PC-3 (cell line): Measurements from ENCODE around the gene PCDH1. TPM values are rescaled to one million over a fixed set of nuclear protein-coding genes. Genes with fewer than 3 reads are reported as not detected.
A peak's percentile ranks its signal among the peaks of the same experiment; 100 is the strongest.

Experiments
- ATAC-seq: fragments of 200-7000 bp; cut with Tn5 transposase; 2 replicates; pipeline ENCODE4 v1.9.1; 2020; ENCODE audit warnings: mild to moderate bottlenecking, moderate library complexity
- BruUV-seq: library from RNA; stranded (reverse); fragments of 400-500 nt; replicated peaks from 2 replicates; lab custom pipeline; 2021; lab: Mats Ljungman, UMichigan
- CTCF ChIA-PET: fragments of 300-600 bp; sonication (Branson Sonifier 250); formaldehyde crosslinking; loops from one replicate; lab custom pipeline; 2022; ENCODE audit warnings: antibody characterized with exemption; lab: Charles Lee
- POLR2A ChIA-PET: fragments of 300-600 bp; sonication (Branson Sonifier 250); formaldehyde crosslinking; loops from one replicate; lab custom pipeline; 2022; ENCODE audit warnings: antibody characterized with exemption; ENCODE audit not compliant: unreplicated experiment; lab: Charles Lee
- DNase-seq: peaks from one replicate; pipeline ENCODE4 v3.0.0-alpha.2; 2015
- H2AFZ ChIP-seq: fragments of 300-600 bp; sonication (generic); 2 replicates; pipeline ENCODE4 v1.6.0; 2016; ENCODE audit warnings: antibody characterized with exemption, low read length
- H3F3A ChIP-seq: fragments of 300-600 bp; sonication (generic); one replicate; pipeline ENCODE4 v1.6.0; 2017; ENCODE audit warnings: antibody characterized with exemption, low read length, control low read depth, mild to moderate bottlenecking; ENCODE audit not compliant: unreplicated experiment
- H3K27ac ChIP-seq: fragments of 300-600 bp; sonication (generic); 2 replicates; pipeline ENCODE4 v1.5.1; 2016; ENCODE audit warnings: mild to moderate bottlenecking, low read length
- H3K27me3 ChIP-seq: fragments of 300-600 bp; sonication (generic); 2 replicates; pipeline ENCODE4 v1.6.1; 2016; ENCODE audit warnings: low read length, mixed read lengths
- H3K36me3 ChIP-seq: fragments of 300-600 bp; sonication (generic); 2 replicates; pipeline ENCODE4 v1.6.1; 2016; ENCODE audit warnings: low read depth, mixed run types, low read length, mixed read lengths
- H3K4me1 ChIP-seq: fragments of 300-600 bp; sonication (generic); 2 replicates; pipeline ENCODE4 v1.5.1; 2016; ENCODE audit warnings: low read length; ENCODE audit not compliant: insufficient read depth
- H3K4me2 ChIP-seq: fragments of 300-600 bp; sonication (generic); 2 replicates; pipeline ENCODE4 v1.6.0; 2016; ENCODE audit warnings: low read length
- H3K4me3 ChIP-seq: fragments of 300-600 bp; sonication (generic); 2 replicates; pipeline ENCODE4 v1.5.1; 2016; ENCODE audit warnings: mild to moderate bottlenecking, low read length, mixed read lengths
- H3K79me2 ChIP-seq: fragments of 300-600 bp; sonication (generic); 2 replicates; pipeline ENCODE4 v1.6.1; 2017; ENCODE audit warnings: low read length, mixed read lengths
- H3K9ac ChIP-seq: fragments of 300-600 bp; sonication (generic); 2 replicates; pipeline ENCODE4 v1.6.0; 2016; ENCODE audit warnings: mild to moderate bottlenecking, low read length
- H3K9me2 ChIP-seq: fragments of 300-600 bp; sonication (generic); replicated peaks from 2 replicates; pipeline ENCODE4 v1.6.1; 2016; ENCODE audit warnings: mixed run types, low read length, mixed read lengths
- H3K9me3 ChIP-seq: fragments of 300-600 bp; sonication (generic); 2 replicates; pipeline ENCODE4 v1.6.1; 2016; ENCODE audit warnings: low read length, mixed read lengths
- H4K20me1 ChIP-seq: fragments of 300-600 bp; sonication (generic); 2 replicates; pipeline ENCODE4 v1.6.1; 2016; ENCODE audit warnings: low read length, mixed read lengths
- CTCF ChIP-seq: fragments of 300-600 bp; sonication (generic); conservative IDR thresholded peaks from 2 replicates; pipeline ENCODE4 v1.5.1; 2017; ENCODE audit warnings: antibody characterized with exemption, low read depth, mild to moderate bottlenecking, low read length
- EZH2 ChIP-seq: fragments of 300-600 bp; sonication (generic); IDR thresholded peaks from one replicate; pipeline ENCODE4 v1.6.1; 2017; ENCODE audit warnings: antibody characterized with exemption, mild to moderate bottlenecking, low read length; ENCODE audit not compliant: unreplicated experiment
- EZH2phosphoT487 ChIP-seq: fragments of 300-600 bp; sonication (generic); IDR thresholded peaks from 2 replicates; pipeline ENCODE4 v1.6.1; 2018; ENCODE audit warnings: mild to moderate bottlenecking, antibody characterized with exemption, low read length, borderline replicate concordance
- intact Hi-C: fragments of 100-400 bp; cut with micrococcal nuclease; formaldehyde crosslinking; loops from 2 replicates; pipeline ENCODE4 v1.9.0; 2023
- total RNA-seq: library from RNA; depleted of rRNA; stranded (reverse); fragments of >200 nt; gene quantifications from 2 replicates; pipeline ENCODE4 v1.2.3, GENCODE V29; 2014

The PCDH1 gene
- total RNA-seq, 1 experiment from 2014 or later: 55.8 TPM

DNA sequence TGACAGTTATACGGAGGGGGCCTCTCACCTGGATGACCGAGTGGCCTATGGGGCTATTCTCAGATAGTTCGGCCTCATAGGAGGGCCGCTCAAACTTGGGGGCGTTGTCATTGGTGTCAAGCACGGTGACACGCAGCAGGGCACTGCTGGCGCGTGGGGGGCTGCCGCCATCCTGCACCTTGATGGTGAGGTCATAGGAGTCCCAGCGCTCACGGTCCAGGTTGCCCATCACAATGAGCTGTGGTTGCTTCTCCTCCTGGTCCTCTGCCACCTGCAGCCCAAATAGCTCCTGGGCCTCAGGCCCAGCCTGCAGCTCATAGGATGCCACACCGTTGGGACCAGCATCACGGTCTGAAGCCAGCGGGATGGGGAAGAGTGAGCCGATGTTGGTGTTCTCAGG is 9.7 kb downstream of the PCDH1 start:
- Histone ChIP-seq H3K9me3 (no peaks in the 10 kb centered on the region), H3K9ac (no peak overlapping the region), H3K27me3 (no peaks in the 10 kb centered on the region), H3K27ac (no peak overlapping the region), H2AFZ (no peak overlapping the region), H3K4me3 (no peak overlapping the region), H3F3A (no peaks in the 10 kb centered on the region), H3K9me2 (no peaks in the 10 kb centered on the region), H3K36me3 (peaks cover 16% of the 10 kb centered on the region), H4K20me1 (no peaks in the 10 kb centered on the region), H3K4me1 (peaks cover 43% of the 10 kb centered on the region), H3K79me2 (peaks cover 46% of the 10 kb centered on the region), H3K4me2 (no peak overlapping the region)
- POLR2A ChIA-PET: no interaction called here
- ATAC-seq: no peak
- TF ChIP-seq EZH2phosphoT487 (no peak), CTCF (no peak), EZH2 (no peak)
- no peak for DNase-seq
- CTCF ChIA-PET: no interaction called here
- intact Hi-C loops: no loop called here
- BruUV-seq: TSS peak; percentile 7

- Histone ChIP-seq H4K20me1 (no peaks in the 10 kb centered on the region), H3K4me1 (peaks cover 43% of the 10 kb centered on the region), H3K9me2 (no peaks in the 10 kb centered on the region), H3K27me3 (no peaks in the 10 kb centered on the region), H3K4me2 (no peak overlapping the region), H2AFZ (no peak overlapping the region), H3F3A (no peaks in the 10 kb centered on the region), H3K79me2 (peaks cover 42% of the 10 kb centered on the region), H3K4me3 (no peak overlapping the region), H3K9me3 (no peaks in the 10 kb centered on the region), H3K27ac (0 out of 2 replicates have a peak overlapping the region, but pooled peaks have one; percentile 95), H3K9ac (no peak overlapping the region), H3K36me3 (peaks cover 16% of the 10 kb centered on the region)
- ChIA-PET POLR2A (no interaction called here), CTCF (no interaction called here)
- ATAC-seq (no peak), DNase-seq (no peak)
- TF ChIP-seq EZH2 (no peak), EZH2phosphoT487 (no peak), CTCF (no peak)
- intact Hi-C loops: loop anchor here (2.0 kb wide), 1 partner anchor 19 kb away; no protein-coding TSS in a partner anchor
- no TSS peak for BruUV-seq
These were observed 10.6 kb downstream of the PCDH1 start for GRCh38 chr5:141867651-141868050.

DNA sequence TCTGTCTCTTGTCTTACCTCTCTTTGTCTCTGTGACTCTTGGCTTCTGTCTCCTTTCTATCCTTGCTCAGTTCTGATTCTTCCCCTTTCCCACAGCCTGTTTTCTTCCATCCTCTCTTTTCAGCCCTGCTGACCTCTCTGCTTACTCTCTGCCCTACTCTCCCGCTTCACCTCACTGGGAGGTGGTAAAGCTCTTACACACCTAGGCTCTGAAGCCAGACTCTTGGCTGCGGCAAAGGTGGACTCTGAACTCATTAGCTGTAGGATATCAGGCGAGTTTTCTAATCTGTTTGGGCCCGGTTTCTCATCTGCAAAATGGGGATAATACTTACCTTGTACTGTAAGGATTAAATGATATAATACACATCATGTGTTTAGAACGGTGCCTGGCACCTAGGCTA is 11.1 kb downstream of the PCDH1 start:
- no peaks in the 10 kb centered on the region for H3K9me2 ChIP-seq
- no peak for TF ChIP-seq EZH2
- TF ChIP-seq CTCF: no peak
- no peak for TF ChIP-seq EZH2phosphoT487
- H3K36me3 ChIP-seq: peaks cover 16% of the 10 kb centered on the region
- POLR2A ChIA-PET: no interaction called here
- peaks cover 43% of the 10 kb centered on the region for H3K4me1 ChIP-seq
- H3K4me3 ChIP-seq: no peak overlapping the region
- H3K4me2 ChIP-seq: no peak overlapping the region
- ATAC-seq: no peak
- H3K9ac ChIP-seq: peak overlapping the region; percentile 70; the same call in 1 of the 2 replicates
- no peaks in the 10 kb centered on the region for H4K20me1 ChIP-seq
- no peaks in the 10 kb centered on the region for H3K9me3 ChIP-seq
- H3K27ac ChIP-seq: peak overlapping the region; percentile 95
- no peak for DNase-seq
- H3K79me2 ChIP-seq: peaks cover 37% of the 10 kb centered on the region
- no TSS peak for BruUV-seq
- CTCF ChIA-PET: interaction anchor here (0.7 kb wide), 1 partner anchor 40 kb away, joined by 3 read pairs; no protein-coding TSS in a partner anchor
- intact Hi-C loops: loop anchor here (2.0 kb wide), 1 partner anchor 18 kb away; no protein-coding TSS in a partner anchor
- H3F3A ChIP-seq: no peaks in the 10 kb centered on the region
- H3K27me3 ChIP-seq: no peaks in the 10 kb centered on the region
- H2AFZ ChIP-seq: no peak overlapping the region
